ENCODE measurements around the gene RPTOR. TPM values are rescaled to one million over a fixed set of nuclear protein-coding genes. Genes with fewer than 3 reads are reported as not detected.

The RPTOR gene
- total and polyA plus RNA-seq, 2 donors (not counting 1 experiment from before 2014, with no cell fraction given) = 6.7 to 22.8 TPM

GRCh38 chr17:80885947-80886582, 341.4 kb downstream of the RPTOR start:
- Histone ChIP-seq H4K20me1 (ENCODE audit: control insufficient read depth, extremely low read depth, insufficient read depth, low read length) (no peaks in the 10 kb centered on the region), H3K79me2 (ENCODE audit: control insufficient read depth, insufficient read depth, low read length) (no peaks in the 10 kb centered on the region), H3K9me3 (ENCODE audit: control insufficient read depth, insufficient read depth, low read depth, low read length) (no peaks in the 10 kb centered on the region), H3K27me3 (ENCODE audit: control insufficient read depth, insufficient read depth, low read length) (no peaks in the 10 kb centered on the region), H3K36me3 (ENCODE audit: control insufficient read depth, insufficient read depth, low read length) (peaks cover 10% of the 10 kb centered on the region), H3K4me3 (replicated peaks in 1 of 4; ENCODE audit: control extremely low read depth in 1 of 4, insufficient read depth in 1 of 4, low read depth in 3 of 4, low read length in 4 of 4) (no peak overlapping the region), H3K9ac (ENCODE audit: insufficient read depth, low read length) (no peak overlapping the region), H2AFZ (ENCODE audit: low read length) (no peak overlapping the region), H3K4me2 (ENCODE audit: extremely low read depth, insufficient read depth, low read length) (no peak overlapping the region), H3K4me1 (ENCODE audit: control insufficient read depth, extremely low read depth, insufficient read depth, low read length) (peaks cover 6% of the 10 kb centered on the region), H3K27ac (ENCODE audit: insufficient read depth, low read length) (no peak overlapping the region)
- no peak for TF ChIP-seq CTCF (conservative IDR thresholded peaks at IDR 0.05 in 1 of 2, IDR thresholded peaks at IDR 0.05 in 1 of 2; ENCODE audit: low read depth in 1 of 2, low read length in 2 of 2)
- TF ChIP-seq EZH2 (IDR thresholded peaks at IDR 0.05; ENCODE audit: low read length, missing control alignments) = no peak
- no peak for DNase-seq (ENCODE audit: low read depth in 2 of 2)

- TF ChIP-seq EZH2 (IDR thresholded peaks at IDR 0.05; ENCODE audit: low read length, missing control alignments) (no peak), CTCF (conservative IDR thresholded peaks at IDR 0.05 in 1 of 2, IDR thresholded peaks at IDR 0.05 in 1 of 2; ENCODE audit: low read depth in 1 of 2, low read length in 2 of 2) (no peak)
- Histone ChIP-seq H3K4me2 (ENCODE audit: extremely low read depth, insufficient read depth, low read length) (no peak overlapping the region), H4K20me1 (ENCODE audit: control insufficient read depth, extremely low read depth, insufficient read depth, low read length) (no peaks in the 10 kb centered on the region), H3K27ac (ENCODE audit: insufficient read depth, low read length) (no peak overlapping the region), H3K9ac (ENCODE audit: insufficient read depth, low read length) (no peak overlapping the region), H3K36me3 (ENCODE audit: control insufficient read depth, insufficient read depth, low read length) (peaks cover 10% of the 10 kb centered on the region), H3K27me3 (ENCODE audit: control insufficient read depth, insufficient read depth, low read length) (no peaks in the 10 kb centered on the region), H3K9me3 (ENCODE audit: control insufficient read depth, insufficient read depth, low read depth, low read length) (no peaks in the 10 kb centered on the region), H2AFZ (ENCODE audit: low read length) (no peak overlapping the region), H3K4me3 (replicated peaks in 1 of 4; ENCODE audit: control extremely low read depth in 1 of 4, insufficient read depth in 1 of 4, low read depth in 3 of 4, low read length in 4 of 4) (no peak overlapping the region), H3K79me2 (ENCODE audit: control insufficient read depth, insufficient read depth, low read length) (no peaks in the 10 kb centered on the region), H3K4me1 (ENCODE audit: control insufficient read depth, extremely low read depth, insufficient read depth, low read length) (peaks cover 14% of the 10 kb centered on the region)
- no peak for DNase-seq (ENCODE audit: low read depth in 2 of 2)
Measured at GRCh38 chr17:80886641-80887573, 342.3 kb downstream of the RPTOR start.

- H3K9ac ChIP-seq (ENCODE audit: insufficient read depth, low read length) = no peak overlapping the region
- peaks cover 10% of the 10 kb centered on the region for H3K36me3 ChIP-seq (ENCODE audit: control insufficient read depth, insufficient read depth, low read length)
- no peak overlapping the region for H3K4me2 ChIP-seq (ENCODE audit: extremely low read depth, insufficient read depth, low read length)
- no peak overlapping the region for H3K27ac ChIP-seq (ENCODE audit: insufficient read depth, low read length)
- no peaks in the 10 kb centered on the region for H4K20me1 ChIP-seq (ENCODE audit: control insufficient read depth, extremely low read depth, insufficient read depth, low read length)
- TF ChIP-seq EZH2 (IDR thresholded peaks at IDR 0.05; ENCODE audit: low read length, missing control alignments) = no peak
- no peak for TF ChIP-seq CTCF (conservative IDR thresholded peaks at IDR 0.05 in 1 of 2, IDR thresholded peaks at IDR 0.05 in 1 of 2; ENCODE audit: low read depth in 1 of 2, low read length in 2 of 2)
- no peak for DNase-seq (ENCODE audit: low read depth in 2 of 2)
- H3K4me1 ChIP-seq (ENCODE audit: control insufficient read depth, extremely low read depth, insufficient read depth, low read length) = peaks cover 20% of the 10 kb centered on the region
- H3K9me3 ChIP-seq (ENCODE audit: control insufficient read depth, insufficient read depth, low read depth, low read length) = no peaks in the 10 kb centered on the region
- H3K79me2 ChIP-seq (ENCODE audit: control insufficient read depth, insufficient read depth, low read length) = no peaks in the 10 kb centered on the region
- no peak overlapping the region for H2AFZ ChIP-seq (ENCODE audit: low read length)
- no peaks in the 10 kb centered on the region for H3K27me3 ChIP-seq (ENCODE audit: control insufficient read depth, insufficient read depth, low read length)
- H3K4me3 ChIP-seq (replicated peaks in 1 of 4; ENCODE audit: control extremely low read depth in 1 of 4, insufficient read depth in 1 of 4, low read depth in 3 of 4, low read length in 4 of 4) = no peak overlapping the region
Measured at GRCh38 chr17:80887639-80888175, 343.1 kb downstream of the RPTOR start.
